ENCODE data around the gene CTLA4.

GRCh38 chr2:203913947-203914346 lies 46.4 kb downstream of the CTLA4 start:
- TF ChIP-seq CTCF (IDR thresholded peaks at IDR 0.05 in 4 of 5, conservative IDR thresholded peaks at IDR 0.05 in 1 of 5): no peak
- TF ChIP-seq POLR2A (IDR thresholded peaks at IDR 0.05): no peak

Measured in gastrocnemius medialis (tissue), 4 donors.